SW480 (cell line): Measurements from ENCODE around the gene VDAC2.

Source experiments
- DNase-seq: peaks from one replicate; pipeline ENCODE4 v3.0.0-alpha.2; 2016; ENCODE audit warnings: low spot score

Gene VDAC2

DNA sequence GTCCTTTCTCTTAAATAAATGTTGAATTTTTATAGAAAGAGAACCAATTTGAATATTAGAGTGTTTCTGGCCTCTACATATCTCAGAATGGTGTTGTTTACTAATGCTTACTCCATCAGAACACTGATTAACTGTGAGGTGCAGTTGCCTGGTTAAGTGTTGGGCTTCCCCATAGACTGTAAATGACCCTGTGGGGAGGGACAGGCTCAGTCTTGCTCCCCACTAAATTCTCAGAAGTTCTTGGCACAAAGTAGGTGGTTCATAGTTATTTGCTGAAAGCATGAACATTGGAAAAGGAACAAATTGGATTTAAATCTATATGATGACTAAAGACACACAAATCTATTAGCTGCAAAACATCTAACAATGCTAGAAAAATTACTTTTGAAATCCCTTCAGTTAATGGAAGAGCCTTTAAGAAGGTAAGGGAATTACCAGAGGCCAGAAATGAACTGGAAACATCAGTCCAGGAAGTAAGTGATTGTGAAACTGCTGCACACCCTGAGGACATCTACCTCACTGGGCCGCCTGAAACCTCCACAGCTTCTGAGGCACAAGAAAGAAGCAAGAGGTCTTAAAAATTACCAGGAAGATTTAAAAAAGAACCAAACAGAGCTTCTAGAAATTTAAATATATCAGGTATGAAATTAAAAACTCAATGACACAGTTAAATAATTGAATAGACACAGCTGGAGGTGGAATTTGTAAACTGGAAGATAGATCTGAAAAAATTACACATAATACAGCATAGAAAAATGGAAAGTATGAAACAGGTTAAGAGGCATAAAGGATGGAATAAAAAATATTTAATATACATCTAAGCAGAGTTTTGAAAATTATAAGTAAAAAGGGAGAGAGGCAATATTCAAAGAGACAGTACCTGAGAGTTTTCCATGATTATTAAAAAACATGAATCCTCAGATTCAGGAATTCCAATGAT, 43.0 kb downstream of the VDAC2 start:
- no peak for DNase-seq

DNA sequence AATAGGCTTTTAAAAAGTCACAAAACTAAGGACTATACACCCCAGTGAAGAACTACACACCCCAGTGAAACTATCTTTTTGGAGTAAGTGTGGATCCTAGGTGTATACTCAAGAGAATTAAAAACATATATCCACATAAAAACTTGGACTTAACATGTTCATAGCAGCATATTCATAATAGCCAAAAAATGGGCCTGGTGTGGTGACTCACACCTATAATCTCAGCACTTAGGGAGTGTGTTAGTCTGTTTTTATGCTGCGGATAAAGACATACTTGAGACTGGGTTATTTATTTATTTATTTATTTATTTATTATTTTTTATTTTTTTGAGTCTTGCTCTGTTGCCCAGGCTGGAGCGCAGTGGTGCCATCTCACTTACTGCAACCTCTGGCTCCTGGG, 44.1 kb downstream of the VDAC2 start:
- DNase-seq: no peak

DNA sequence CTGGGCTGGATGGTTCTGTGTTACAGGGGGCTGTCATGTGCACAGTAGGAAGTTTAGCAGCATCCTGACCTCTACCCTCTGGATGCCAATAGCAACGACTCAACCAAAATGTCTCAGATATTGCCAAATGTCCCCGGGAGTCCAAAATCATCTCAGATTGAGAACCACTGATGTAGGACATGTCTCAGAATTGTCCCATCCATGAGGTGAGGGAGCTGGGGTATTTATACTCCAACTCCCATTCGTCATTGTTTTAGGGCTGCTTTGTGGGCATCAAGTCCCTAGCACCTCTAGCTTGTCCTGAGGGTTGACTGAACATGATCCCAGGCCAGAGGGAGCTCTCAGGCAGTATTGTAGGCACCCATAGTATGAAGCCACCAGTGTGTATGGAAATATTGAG, 50.4 kb downstream of the VDAC2 start:
- DNase-seq: no peak

DNA sequence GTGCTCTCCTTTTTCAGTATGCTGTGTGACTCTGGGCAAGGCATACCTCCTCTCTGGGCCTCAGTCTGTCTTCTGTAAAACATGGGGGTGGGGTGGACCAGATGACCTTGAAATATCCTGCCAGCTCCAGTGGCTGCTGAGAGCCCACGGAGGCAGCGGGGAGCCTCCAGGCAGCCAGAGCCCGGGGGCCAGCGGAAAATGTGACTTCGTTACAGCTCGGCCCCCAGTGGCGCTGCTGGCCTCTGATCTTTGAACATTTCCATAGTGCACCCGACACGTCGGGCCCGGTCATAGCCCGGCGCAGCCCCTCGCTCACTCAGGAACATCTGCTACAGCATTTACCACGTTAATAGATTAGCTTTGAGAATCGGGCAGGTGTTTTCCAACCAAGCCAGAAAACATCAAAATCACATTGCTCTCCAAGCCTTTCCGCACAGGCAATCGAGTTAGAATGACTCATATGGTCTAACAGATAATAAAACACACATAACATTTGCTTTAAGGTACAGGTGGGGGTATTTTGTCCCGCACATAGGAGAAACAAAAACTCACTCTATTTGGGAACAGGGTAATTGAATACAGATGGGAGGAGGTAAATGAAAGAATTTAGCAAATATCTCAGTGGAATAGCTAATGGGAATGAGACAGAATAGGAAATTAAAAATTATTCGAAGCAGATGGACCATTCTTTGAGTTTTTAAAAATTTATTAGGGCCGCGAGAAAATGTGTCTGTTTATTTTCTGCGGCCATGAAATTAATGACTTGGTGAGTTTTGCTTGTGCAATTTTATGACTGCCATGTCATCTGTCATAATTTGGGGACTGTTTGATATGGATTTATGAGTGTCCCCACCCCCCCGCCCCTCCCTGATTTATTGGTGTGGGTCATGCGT, 51.5 kb downstream of the VDAC2 start:
- peak; percentile 72 for DNase-seq

DNA sequence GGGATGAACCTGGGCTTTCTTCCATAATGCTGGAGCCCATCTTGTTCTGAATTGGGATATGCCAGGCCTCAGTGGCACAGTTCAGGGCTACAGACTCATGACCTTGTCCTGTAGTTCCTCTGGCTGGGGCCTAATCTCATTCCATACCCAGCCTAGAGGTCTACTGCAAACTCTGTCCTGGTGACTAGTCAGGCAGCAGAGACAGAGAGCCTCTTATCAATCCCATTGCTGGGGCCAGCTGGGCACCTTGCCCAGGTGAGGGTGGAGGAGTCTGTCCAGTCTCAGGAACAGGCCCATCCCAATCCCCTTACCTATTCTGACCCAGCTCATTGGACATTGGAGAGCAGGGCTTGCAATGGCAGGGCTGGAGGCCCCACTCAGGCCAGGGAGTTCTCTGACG, 53.2 kb downstream of the VDAC2 start:
- no peak for DNase-seq

DNA sequence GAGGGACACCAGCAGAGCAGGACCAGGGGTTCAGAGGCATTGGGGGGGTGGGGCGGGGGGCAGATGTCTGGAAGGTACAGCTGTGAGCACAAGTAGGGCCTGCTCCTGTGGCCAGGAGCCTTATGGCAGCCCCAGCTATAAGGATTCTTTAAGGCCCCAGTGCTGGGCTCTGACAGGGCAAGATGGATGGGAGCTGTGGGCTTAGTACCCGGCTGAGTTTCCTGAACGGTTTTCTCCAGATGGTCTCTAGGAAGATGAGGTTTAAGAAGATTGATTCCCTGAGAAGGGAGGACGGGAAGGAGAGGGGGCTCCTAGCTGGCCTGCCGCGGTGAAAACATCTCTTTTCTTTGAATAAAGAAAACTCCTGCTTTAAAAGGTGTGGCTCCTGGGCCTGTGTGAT, 55.3 kb downstream of the VDAC2 start:
- DNase-seq: no peak

DNA sequence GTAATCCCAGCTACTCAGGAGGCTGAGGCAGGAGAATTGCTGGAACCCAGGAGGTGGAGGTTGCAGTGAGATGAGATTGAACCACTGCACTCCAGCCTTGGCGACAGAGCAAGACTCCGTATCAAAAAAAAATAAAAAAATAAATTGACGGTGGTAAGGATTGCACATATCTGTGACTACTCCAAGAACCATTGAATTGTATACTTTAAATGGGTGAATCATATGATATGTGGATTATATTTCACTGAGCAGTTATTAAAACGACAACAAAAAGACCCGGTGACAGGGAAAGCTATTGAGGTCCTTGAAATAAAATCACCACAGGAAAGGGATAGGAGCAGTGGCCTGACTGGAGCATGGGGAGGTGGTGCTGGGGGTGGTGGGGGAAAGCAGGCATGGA, 56.3 kb downstream of the VDAC2 start:
- no peak for DNase-seq

DNA sequence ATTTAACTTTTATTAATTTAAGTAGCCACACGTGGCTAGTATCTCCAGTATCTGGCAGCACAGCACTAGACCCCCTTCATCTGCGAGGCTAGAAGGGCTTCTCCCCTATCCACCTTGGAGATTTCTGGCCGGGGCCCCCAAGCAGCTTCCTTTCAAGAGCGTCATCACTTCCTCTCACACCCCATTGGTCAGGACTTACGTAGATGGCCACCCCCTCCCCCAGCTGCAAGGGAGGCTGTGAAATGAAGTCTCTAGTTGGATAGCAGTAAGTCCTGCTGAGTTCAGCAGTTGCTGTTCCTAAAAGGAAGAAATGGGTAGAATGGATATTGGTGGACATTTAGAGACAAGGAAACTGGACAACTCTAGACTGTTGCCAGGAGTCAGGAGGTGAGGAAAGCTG, 59.0 kb downstream of the VDAC2 start:
- DNase-seq: no peak

DNA sequence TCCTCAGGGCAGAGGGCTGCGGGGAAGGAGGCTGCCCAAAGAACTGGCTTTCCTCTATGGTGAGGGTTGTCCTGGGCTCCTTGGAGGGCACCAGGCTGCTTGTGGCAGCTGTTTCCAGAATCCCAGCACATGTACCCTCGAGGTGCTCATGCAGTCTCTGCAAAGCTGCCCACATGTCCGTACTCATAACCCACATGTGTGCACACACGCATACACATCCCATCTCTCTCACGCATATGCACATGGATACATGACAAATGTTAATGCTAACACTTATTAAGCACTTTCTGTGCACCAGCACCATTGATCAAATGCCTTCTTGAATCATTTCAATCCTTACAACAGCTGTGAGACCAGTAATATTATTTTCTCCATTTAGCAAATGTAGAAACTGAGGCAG, 61.5 kb downstream of the VDAC2 start:
- no peak for DNase-seq

DNA sequence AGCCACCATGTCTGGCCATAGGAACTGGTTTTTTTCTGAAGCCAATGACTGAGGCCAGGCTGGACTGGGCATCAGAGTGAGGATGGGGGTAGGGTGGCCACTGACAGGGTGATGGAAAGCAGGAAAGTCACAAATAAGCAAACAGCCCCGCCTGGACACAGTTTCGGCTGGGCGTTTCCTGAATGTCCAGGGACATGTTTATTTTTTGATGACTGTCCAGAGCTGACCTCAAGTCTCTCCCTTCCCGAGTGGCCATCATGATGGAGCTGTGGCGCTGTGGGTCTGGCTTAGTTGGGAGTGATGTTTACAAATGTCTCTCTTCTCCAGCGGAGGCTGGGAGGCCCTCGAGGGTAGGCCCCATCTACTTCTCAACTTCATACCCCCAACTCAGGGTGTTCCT, 62.3 kb downstream of the VDAC2 start:
- DNase-seq: no peak

DNA sequence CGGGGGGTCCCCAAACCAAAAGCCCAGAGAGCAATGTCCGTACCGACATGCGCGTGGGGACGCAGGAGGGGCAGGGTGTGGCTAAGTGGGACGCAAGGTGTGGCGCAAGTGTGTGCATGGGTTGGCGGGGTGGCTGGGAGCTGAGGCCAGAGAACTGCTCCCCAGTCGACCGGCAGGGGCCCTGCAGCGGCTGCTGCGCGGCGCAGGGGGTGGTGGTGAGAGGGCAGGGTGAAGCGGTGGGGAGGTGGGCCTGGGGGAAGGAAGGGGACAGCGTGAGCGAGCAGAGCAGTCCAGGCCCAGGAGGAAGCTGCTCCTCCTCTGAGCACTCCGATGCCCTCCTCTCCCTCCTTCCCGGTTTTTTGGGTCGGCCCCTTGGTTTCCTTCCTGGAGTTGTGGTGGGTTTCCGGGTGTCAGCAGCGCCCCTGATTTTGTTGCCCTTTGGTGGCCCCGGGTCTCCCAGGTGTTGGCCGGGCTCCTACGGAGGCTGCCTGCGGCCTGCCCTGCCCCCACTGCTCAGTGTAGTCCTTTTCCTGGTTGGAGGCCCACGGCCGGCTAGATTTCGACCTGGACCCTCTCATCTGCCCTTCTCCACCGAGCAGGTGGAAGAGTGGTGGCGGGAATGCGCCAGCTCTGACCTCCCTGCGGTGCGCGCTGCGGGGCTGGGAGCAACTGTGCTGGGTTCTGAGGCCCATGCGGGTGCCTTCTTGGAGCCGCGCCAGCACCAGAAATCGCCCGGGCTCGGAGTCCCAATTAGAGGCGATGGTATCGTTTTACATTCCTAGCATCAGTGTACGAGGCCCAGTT, 65.7 kb downstream of the VDAC2 start:
- peak; percentile 32 for DNase-seq

DNA sequence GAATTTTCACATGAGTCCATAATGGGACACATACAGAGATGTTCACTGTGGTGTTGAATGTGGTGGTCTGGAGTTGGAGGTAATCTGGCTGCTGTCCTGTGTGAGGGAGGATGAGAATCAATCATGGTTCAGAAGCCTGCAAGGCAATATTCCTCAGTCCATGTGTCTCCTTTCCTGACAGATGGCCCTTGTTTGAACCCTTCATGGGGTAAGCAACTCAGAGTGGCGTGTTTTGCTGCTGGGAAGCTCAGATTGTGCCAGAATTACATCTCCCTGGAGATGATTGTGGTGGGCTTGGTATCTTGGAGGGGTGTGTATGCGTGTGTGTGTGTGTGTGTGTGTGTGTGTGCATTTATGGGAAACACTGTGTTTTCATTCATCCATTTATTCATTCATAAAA, 69.6 kb downstream of the VDAC2 start:
- no peak for DNase-seq
